Neural cell (in vitro differentiated cells): ENCODE measurements around the gene ZNF284. TPM values are rescaled to one million over a fixed set of nuclear protein-coding genes. Genes with fewer than 3 reads are reported as not detected.

ENCODE experiments used
- H2AFZ ChIP-seq: fragments of 200-600, 300-800 bp; sonication (generic), shearing (Covaris generic); 2 replicates; pipeline ENCODE4 v1.6.0; 2014; ENCODE audit warnings: low read depth, mild to moderate bottlenecking, antibody characterized with exemption, low read length, moderate library complexity
- H3F3A ChIP-seq: fragments of 200-600 bp; shearing (Covaris generic); 2 replicates; pipeline ENCODE4 v1.6.1; 2016; ENCODE audit warnings: mild to moderate bottlenecking, moderate library complexity, mixed read lengths, antibody characterized with exemption, low read length; ENCODE audit not compliant: insufficient read depth, poor library complexity, severe bottlenecking
- H3K27ac ChIP-seq: fragments of 200-600, 300-800 bp; sonication (generic), shearing (Covaris generic); 2 replicates; pipeline ENCODE4 v1.5.1; 2014; ENCODE audit warnings: mild to moderate bottlenecking, low read length, moderate library complexity
- H3K27me3 ChIP-seq: fragments of 300-800, 200-600 bp; sonication (generic), shearing (Covaris generic); 2 replicates; pipeline ENCODE4 v1.6.0; 2014; ENCODE audit warnings: mild to moderate bottlenecking, low read depth, low read length, moderate library complexity; ENCODE audit not compliant: insufficient read depth
- H3K36me3 ChIP-seq: fragments of 300-800, 200-600 bp; sonication (generic), shearing (Covaris generic); 2 replicates; pipeline ENCODE4 v1.5.1; 2014; ENCODE audit warnings: mild to moderate bottlenecking, antibody characterized with exemption, low read length, moderate library complexity; ENCODE audit not compliant: insufficient read depth
- H3K4me2 ChIP-seq: fragments of 300-800, 200-600 bp; sonication (generic), shearing (Covaris generic); 2 replicates; pipeline ENCODE4 v1.6.0; 2014; ENCODE audit warnings: mild to moderate bottlenecking, low read length
- H3K4me3 ChIP-seq: fragments of 300-800, 200-600 bp; sonication (generic), shearing (Covaris generic); 2 replicates; pipeline ENCODE4 v1.5.1; 2014; ENCODE audit warnings: mild to moderate bottlenecking, low read length, moderate library complexity
- H3K79me2 ChIP-seq: fragments of 200-600 bp; shearing (Covaris generic); replicated peaks from 2 replicates; pipeline ENCODE4 v1.6.0; 2014; ENCODE audit warnings: mild to moderate bottlenecking, low read length, moderate library complexity; ENCODE audit not compliant: insufficient read depth
- H3K9ac ChIP-seq: fragments of 300-800, 200-600 bp; sonication (generic), shearing (Covaris generic); 2 replicates; pipeline ENCODE4 v1.6.1; 2016; ENCODE audit warnings: mild to moderate bottlenecking, low read length, mixed read lengths
- H3K9me2 ChIP-seq: fragments of 200-600 bp; shearing (Covaris generic); 2 replicates; pipeline ENCODE4 v1.6.1; 2016; ENCODE audit warnings: mild to moderate bottlenecking, low read length, mixed read lengths; ENCODE audit not compliant: insufficient read depth
- H3K9me3 ChIP-seq: fragments of 200-600, 300-800 bp; sonication (generic), shearing (Covaris generic); 2 replicates; pipeline ENCODE4 v1.6.1; 2016; ENCODE audit warnings: mild to moderate bottlenecking, mixed run types, low read length, moderate library complexity, mixed read lengths
- H4K20me1 ChIP-seq: fragments of 200-600 bp; shearing (Covaris generic); 2 replicates; pipeline ENCODE4 v1.6.1; 2016; ENCODE audit warnings: mild to moderate bottlenecking, mixed run types; ENCODE audit not compliant: insufficient read depth
- EP300 ChIP-seq: fragments of 450-650 bp; conservative IDR thresholded peaks from 2 replicates; pipeline ENCODE4 v1.6.1; 2014; ENCODE audit warnings: antibody characterized with exemption, mild to moderate bottlenecking, moderate library complexity; ENCODE audit not compliant: poor library complexity, severe bottlenecking
- EZH2 ChIP-seq: fragments of 200-600, 300-800 bp; shearing (Covaris generic), sonication (generic); IDR thresholded peaks from 2 replicates; pipeline ENCODE4 v1.6.1; 2014; ENCODE audit warnings: antibody characterized with exemption, low read length, borderline replicate concordance, mild to moderate bottlenecking; ENCODE audit not compliant: insufficient read depth, poor library complexity, severe bottlenecking
- MXI1 ChIP-seq: fragments of 450-650 bp; conservative IDR thresholded peaks from 2 replicates; pipeline ENCODE4 v1.6.1; 2014; ENCODE audit warnings: antibody characterized with exemption, mild to moderate bottlenecking; ENCODE audit not compliant: poor library complexity, severe bottlenecking
- POLR2AphosphoS5 ChIP-seq: IDR thresholded peaks from 2 replicates; pipeline ENCODE4 v1.6.1; 2012
- RAD21 ChIP-seq: fragments of 450-650 bp; conservative IDR thresholded peaks from 2 replicates; pipeline ENCODE4 v1.6.1; 2014; ENCODE audit warnings: antibody characterized with exemption, mild to moderate bottlenecking, moderate library complexity
- REST ChIP-seq: IDR thresholded peaks from 2 replicates; pipeline ENCODE4 v1.6.1; 2012; ENCODE audit warnings: borderline replicate concordance
- SMC3 ChIP-seq: fragments of 450-650 bp; conservative IDR thresholded peaks from 2 replicates; pipeline ENCODE4 v1.6.1; 2014; ENCODE audit warnings: antibody characterized with exemption, mild to moderate bottlenecking, moderate library complexity; ENCODE audit not compliant: poor library complexity
- TAF1 ChIP-seq: IDR thresholded peaks from 2 replicates; pipeline ENCODE4 v1.6.1; 2012; ENCODE audit warnings: low read depth
- polyA plus RNA-seq: library from polyadenylated mRNA; depleted of rRNA; stranded (reverse); fragments of >200 nt; gene quantifications from 2 replicates; pipeline ENCODE4 v1.2.3, GENCODE V29; 2014
- TF ChIP-seq, protein P1 (sequence below): fragments of 450-650 bp; IDR thresholded peaks from 2 replicates; pipeline ENCODE4 v1.5.1; 2014; ENCODE audit warnings: antibody characterized with exemption, mild to moderate bottlenecking, moderate library complexity; ENCODE audit not compliant: poor library complexity, severe bottlenecking

Gene ZNF284
- polyA plus RNA-seq, 1 donor from 2014 or later = 3.8 TPM

DNA sequence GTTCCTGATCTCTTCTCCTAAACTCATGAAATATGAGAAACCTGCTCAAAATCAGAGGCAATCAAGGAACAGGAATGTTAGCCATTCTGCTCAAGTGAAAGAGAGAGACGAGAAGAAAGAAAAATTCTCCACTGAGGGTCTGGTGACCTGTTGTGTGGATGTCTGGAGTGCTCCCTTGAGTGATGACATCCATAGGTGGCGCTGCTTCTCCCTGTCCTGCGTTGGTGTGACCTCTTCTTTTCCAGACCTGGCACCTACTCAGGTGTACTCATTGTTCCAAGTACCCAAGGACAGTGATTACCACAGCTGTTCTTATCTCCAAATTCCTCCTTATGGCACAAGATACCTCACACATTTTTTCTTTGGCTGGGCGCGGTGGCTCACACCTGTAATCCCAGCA is 16.1 kb upstream of the ZNF284 start:
- Histone ChIP-seq H3K9me3 (no peaks in the 10 kb centered on the region), H3K79me2 (peaks cover 16% of the 10 kb centered on the region), H2AFZ (no peak overlapping the region), H4K20me1 (no peaks in the 10 kb centered on the region), H3K4me2 (no peak overlapping the region), H3K9ac (no peak overlapping the region), H3F3A (no peaks in the 10 kb centered on the region), H3K9me2 (no peaks in the 10 kb centered on the region), H3K27me3 (no peaks in the 10 kb centered on the region), H3K4me3 (no peak overlapping the region), H3K27ac (no peak overlapping the region), H3K36me3 (peaks cover 6% of the 10 kb centered on the region)
- TF ChIP-seq POLR2AphosphoS5 (no peak), MXI1 (no peak), EZH2 (no peak)

DNA sequence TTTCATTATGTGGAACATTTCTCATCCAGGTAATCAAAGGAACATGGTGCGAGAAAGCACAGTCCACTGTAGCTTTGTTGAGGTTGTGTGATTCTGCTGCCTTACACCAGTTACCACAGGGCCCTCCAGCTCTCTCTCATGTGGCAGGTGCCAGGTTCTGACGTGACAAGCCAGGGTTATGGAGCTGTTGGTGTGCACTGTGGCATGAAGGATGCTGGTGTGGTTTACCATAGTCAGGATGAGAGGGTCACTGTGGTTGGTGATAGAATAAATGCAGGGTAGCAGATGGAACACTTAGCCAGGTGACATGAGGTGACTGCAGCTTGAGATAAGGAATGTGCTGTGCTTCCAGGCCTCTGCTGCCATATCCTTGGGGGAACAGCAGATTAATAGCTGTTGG is 12.7 kb upstream of the ZNF284 start:
- Histone ChIP-seq H3K36me3 (peaks cover 16% of the 10 kb centered on the region), H3K9ac (no peak overlapping the region), H3K9me2 (no peaks in the 10 kb centered on the region), H3F3A (no peaks in the 10 kb centered on the region), H3K4me2 (no peak overlapping the region), H3K4me3 (no peak overlapping the region), H2AFZ (no peak overlapping the region), H3K27ac (no peak overlapping the region), H3K9me3 (no peaks in the 10 kb centered on the region), H4K20me1 (no peaks in the 10 kb centered on the region), H3K27me3 (no peaks in the 10 kb centered on the region), H3K79me2 (peaks cover 4% of the 10 kb centered on the region)
- no peak for TF ChIP-seq MXI1
- TF ChIP-seq, protein P1, sequence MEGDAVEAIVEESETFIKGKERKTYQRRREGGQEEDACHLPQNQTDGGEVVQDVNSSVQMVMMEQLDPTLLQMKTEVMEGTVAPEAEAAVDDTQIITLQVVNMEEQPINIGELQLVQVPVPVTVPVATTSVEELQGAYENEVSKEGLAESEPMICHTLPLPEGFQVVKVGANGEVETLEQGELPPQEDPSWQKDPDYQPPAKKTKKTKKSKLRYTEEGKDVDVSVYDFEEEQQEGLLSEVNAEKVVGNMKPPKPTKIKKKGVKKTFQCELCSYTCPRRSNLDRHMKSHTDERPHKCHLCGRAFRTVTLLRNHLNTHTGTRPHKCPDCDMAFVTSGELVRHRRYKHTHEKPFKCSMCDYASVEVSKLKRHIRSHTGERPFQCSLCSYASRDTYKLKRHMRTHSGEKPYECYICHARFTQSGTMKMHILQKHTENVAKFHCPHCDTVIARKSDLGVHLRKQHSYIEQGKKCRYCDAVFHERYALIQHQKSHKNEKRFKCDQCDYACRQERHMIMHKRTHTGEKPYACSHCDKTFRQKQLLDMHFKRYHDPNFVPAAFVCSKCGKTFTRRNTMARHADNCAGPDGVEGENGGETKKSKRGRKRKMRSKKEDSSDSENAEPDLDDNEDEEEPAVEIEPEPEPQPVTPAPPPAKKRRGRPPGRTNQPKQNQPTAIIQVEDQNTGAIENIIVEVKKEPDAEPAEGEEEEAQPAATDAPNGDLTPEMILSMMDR = no peak
- TF ChIP-seq SMC3 = no peak
- no peak for TF ChIP-seq EZH2
- TF ChIP-seq EP300 = no peak
- no peak for TF ChIP-seq TAF1
- TF ChIP-seq RAD21 = no peak
- TF ChIP-seq POLR2AphosphoS5 = no peak

DNA sequence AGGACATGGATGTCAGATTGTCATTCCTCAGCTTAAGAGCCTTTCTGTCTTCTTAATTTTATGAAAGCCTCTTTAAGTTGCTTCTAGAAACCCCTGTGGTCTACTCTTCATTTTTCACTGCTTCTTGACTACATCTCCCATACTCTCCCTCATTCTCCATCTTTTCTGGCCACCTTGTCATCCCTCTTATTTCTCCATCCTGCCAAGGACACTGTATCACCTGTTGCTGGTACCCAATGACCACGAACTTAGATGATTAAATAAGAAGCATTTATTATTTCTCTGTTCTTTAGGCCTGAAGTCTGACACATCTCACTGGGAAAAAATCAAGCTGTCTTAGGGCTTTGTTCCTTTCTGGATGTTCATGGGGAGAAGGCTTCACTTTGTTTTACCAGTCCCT is 10.9 kb upstream of the ZNF284 start:
- Histone ChIP-seq H3K27me3 (no peaks in the 10 kb centered on the region), H3K27ac (no peak overlapping the region), H3K36me3 (peaks cover 27% of the 10 kb centered on the region), H3F3A (no peaks in the 10 kb centered on the region), H3K4me3 (no peak overlapping the region), H3K4me2 (no peak overlapping the region), H4K20me1 (no peaks in the 10 kb centered on the region), H3K9me2 (no peaks in the 10 kb centered on the region), H3K79me2 (no peaks in the 10 kb centered on the region), H2AFZ (no peak overlapping the region), H3K9me3 (no peaks in the 10 kb centered on the region), H3K9ac (no peak overlapping the region)
- TF ChIP-seq, protein P1 = no peak
- TF ChIP-seq SMC3 (no peak), TAF1 (no peak), MXI1 (no peak), POLR2AphosphoS5 (no peak), EZH2 (no peak), REST (no peak), EP300 (no peak), RAD21 (no peak)
